Epithelial cell of esophagus (primary cell): Measurements from ENCODE around the gene FBXO28.
A peak's percentile ranks its signal among the peaks of the same experiment; 100 is the strongest.

Experiments used
- DNase-seq: peaks from one replicate; pipeline ENCODE4 v3.0.0; 2010; ENCODE audit warnings: low read depth
- H3K4me3 ChIP-seq: 2 replicates; pipeline ENCODE4 v1.5.1; 2011; ENCODE audit warnings: mild to moderate bottlenecking, low read length, control low read depth
- CTCF ChIP-seq: IDR thresholded peaks from 2 replicates; pipeline ENCODE4 v1.5.1; 2011; ENCODE audit warnings: low read depth, mild to moderate bottlenecking, low read length, control low read depth, inconsistent platforms; ENCODE audit not compliant: insufficient read depth; ENCODE audit errors: missing control alignments

FBXO28 gene

GRCh38 chr1:224182866-224183590 is 69.1 kb downstream of the FBXO28 start, which contains the start of gene DEGS1:
DEGS1 (plus strand) TSS chr1:224183240; CDS start chr1:224183337, 97 bp downstream.
- peak within 1 kb of the TSS; percentile 69 for H3K4me3 ChIP-seq
- DNase-seq = peak; percentile 82
- no peak for TF ChIP-seq CTCF

GRCh38 chr1:224183591-224184312 is 69.8 kb downstream of the FBXO28 start:
- no peak for TF ChIP-seq CTCF
- peak; percentile 47 for DNase-seq
- peak overlapping the region; percentile 69 for H3K4me3 ChIP-seq

GRCh38 chr1:224185208-224185607 is 71.3 kb downstream of the FBXO28 start:
- no peak for DNase-seq
- H3K4me3 ChIP-seq = peak overlapping the region; percentile 69
- no peak for TF ChIP-seq CTCF

- TF ChIP-seq CTCF = no peak
- H3K4me3 ChIP-seq = no peak overlapping the region
- DNase-seq = no peak
Observed at GRCh38 chr1:224188286-224188685, 74.4 kb downstream of the FBXO28 start.

- TF ChIP-seq CTCF = no peak
- no peak for DNase-seq
- no peak overlapping the region for H3K4me3 ChIP-seq
Observed at GRCh38 chr1:224189561-224189960, 75.7 kb downstream of the FBXO28 start.

GRCh38 chr1:224192082-224192788 is 78.3 kb downstream of the FBXO28 start:
- TF ChIP-seq CTCF = no peak
- no peak for DNase-seq

More at GRCh38 chr1:224192082-224192788, 78.3 kb downstream of the FBXO28 start:
- no peak overlapping the region for H3K4me3 ChIP-seq
